SW 1271 (cell line): ENCODE data around the gene S100A14.
"Not testable (repeated sequence)": the region's sequence is repeated elsewhere in the genome, so short reads cannot be mapped to it uniquely, and the experiment has no call there.

Source experiments
- DNase-seq, 2 experiments: peaks; one replicate each; lab custom pipeline; 2025; lab: John Stamatoyannopoulos, UW

Gene S100A14

DNA sequence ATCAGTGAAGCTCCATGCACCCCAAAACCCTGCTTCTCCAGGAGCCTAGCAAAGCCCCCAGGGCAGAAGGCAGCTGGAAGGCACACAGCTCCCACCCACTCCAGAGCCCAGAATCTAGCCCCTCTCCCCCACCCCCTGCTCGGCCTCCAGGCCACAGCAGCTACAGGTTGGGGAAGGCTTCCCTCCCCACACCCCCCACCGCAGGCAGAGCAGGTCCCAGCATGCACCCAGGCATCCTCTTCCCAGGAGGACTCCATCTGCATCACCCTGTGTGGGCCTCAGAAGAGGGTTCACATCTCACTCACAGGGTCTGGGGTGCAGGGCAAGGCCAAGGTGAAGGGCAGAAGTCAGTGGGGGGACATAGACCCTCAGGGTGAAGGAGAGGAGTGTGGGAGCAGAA, 719 bp downstream of the S100A14 start:
- DNase-seq, result no peak

DNA sequence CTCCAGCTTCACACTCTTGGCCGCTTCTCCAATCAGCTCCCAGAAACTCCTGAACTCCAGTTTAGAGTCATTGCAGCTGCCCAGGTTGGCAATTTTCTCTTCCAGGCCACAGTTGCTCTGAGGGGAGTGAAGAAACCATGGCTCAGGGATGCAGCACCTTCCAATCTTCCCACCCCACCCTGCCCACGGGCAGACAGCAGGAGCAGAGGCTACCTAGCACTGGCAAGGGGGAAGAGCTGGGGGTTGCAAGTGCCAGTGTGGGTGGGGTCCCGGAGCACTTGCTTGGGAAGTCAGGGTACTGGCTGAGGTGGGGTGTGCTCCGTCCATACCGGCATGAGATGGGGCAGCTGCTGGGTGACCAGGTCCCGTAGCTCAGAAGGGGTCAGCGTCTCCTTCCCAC, 1.2 kb downstream of the S100A14 start:
- no peak for DNase-seq

- no peak for DNase-seq
These were observed 1.8 kb downstream of the S100A14 start for GRCh38 chr1:153614189-153614900.

GRCh38 chr1:153613406-153613805, 2.7 kb downstream of the S100A14 start:
- no peak for DNase-seq

- peak; percentile 20 to 43 for DNase-seq
These were observed 3.3 kb downstream of the S100A14 start, which contains the start of gene S100A16 for GRCh38 chr1:153612755-153613331. TSS of gene S100A16 (minus strand) at chr1:153613137. CDS start at chr1:153608151, 4,986 bp downstream.

DNA sequence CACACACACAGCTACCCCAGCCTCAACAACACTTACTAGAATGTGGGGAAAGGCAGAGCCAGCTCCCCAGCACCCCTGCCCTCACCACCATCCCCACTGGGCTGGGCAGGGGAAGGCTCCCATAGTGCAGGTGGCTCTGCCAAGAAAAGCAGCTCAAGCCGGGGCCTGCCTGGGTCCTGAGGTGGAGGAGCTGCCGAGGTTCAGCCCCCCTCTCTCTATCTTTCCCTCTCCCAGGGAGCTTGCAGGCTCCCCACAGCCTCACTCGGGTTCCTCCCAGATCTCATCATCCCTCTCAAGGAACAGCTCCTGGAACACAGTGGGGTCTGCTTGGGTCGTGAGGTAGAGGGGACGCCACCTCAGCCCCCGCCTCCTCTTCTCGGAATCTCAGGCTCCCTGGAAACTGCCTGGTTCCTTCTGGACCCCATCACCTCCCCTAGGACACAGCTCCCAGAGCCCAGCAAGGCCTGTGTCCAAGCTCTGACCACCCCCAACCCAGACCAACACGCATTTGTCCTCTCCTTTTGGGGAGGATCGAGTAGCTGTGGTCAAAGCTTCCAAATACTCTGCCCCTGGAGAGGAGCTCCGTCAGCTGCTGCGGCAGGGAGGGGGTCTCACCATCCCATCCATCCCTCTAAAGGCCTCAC, 3.9 kb downstream of the S100A14 start:
- no peak for DNase-seq

DNA sequence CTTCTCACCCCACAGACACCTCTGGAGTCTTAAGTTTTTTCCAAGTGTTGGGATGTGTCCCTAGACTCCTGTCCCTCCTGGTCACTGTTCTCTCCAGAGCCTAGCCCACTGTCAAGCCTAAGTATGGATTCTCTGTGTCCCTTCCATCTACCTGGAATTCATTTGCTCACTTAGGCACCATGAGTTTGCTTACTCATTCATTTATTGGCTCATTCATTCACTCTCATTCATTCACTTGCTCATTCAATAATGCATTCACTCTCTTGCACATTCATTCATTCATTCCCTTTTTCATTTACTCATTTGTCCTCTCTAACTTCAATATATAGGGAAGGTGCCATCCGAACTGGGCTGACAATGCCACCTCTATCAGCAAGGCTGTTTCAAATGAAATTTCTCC, 4.8 kb downstream of the S100A14 start:
- no peak for DNase-seq

- DNase-seq, result no peak
These were observed 5.3 kb downstream of the S100A14 start for GRCh38 chr1:153610811-153611301.

- DNase-seq, result peak; percentile 1 to 9
These were observed 5.8 kb downstream of the S100A14 start for GRCh38 chr1:153610334-153610733.

- no peak for DNase-seq
These were observed 6.6 kb downstream of the S100A14 start for GRCh38 chr1:153609585-153609907.

DNA sequence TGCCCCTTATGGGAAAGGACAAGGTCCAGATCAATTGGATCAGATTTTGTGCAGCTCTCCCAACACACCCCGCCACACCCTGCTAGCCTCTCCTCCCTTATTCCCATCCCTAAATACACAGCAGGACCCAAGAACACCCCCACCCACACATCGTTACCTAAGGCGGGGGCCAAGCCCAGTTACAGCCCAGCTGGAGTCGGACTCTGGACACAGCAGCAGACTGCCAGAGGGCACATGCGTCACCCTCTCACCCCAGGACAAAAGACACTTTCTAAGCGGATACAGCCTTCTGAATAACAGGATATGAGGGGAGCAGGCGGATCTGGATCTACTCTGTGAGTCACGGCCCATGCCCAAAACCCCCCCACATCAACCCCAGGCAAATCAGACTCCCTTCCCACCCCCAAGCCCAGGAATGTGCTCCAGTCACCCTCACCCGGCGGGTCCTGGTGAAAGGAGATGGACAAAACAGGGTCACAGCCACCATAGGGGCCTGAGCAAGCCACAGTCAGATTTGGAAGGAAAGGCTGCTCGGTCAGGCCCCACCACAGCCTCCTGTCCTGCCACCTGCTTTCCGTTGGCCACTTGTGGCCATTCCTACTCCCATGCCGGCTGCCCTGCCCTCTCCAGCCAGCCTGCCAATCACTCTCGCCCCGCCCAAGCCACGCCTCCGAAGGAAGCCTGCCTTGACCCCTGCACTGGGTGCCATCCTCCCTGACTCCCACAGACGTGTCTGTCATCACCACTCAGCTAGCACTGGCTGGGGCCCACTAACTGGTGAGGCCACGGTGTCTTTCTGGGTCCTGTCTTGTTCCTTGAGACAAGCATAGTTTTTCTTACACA, 7.2 kb downstream of the S100A14 start:
- DNase-seq, result peak; percentile 74 to 87

- peak; percentile 2 to 44 for DNase-seq
These were observed 7.9 kb downstream of the S100A14 start for GRCh38 chr1:153608089-153608682.

- DNase-seq, result no peak
These were observed 8.7 kb downstream of the S100A14 start for GRCh38 chr1:153607381-153607780.

DNA sequence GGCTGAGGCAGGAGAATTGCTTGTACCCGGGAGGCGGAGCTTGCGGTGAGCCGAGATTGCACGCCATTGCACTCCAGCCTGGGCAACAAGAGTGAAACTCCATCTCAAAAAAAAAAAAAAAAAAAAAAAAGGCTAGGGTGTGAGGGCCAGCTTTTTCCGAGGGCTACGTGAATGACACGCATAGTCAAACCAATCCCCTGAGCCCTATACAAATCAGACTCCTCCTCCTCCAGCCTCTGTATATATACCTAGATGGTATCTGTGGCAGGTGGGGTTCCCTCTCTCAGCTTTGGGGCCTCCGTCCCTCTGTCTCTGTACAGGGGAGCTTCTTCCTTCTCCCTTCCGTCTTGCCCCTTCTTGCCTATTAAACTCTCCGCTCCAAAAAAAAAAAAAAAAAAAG, 9.9 kb downstream of the S100A14 start:
- no peak for DNase-seq

- no peak for DNase-seq
These were observed 13.4 kb downstream of the S100A14 start for GRCh38 chr1:153602749-153603148.

DNA sequence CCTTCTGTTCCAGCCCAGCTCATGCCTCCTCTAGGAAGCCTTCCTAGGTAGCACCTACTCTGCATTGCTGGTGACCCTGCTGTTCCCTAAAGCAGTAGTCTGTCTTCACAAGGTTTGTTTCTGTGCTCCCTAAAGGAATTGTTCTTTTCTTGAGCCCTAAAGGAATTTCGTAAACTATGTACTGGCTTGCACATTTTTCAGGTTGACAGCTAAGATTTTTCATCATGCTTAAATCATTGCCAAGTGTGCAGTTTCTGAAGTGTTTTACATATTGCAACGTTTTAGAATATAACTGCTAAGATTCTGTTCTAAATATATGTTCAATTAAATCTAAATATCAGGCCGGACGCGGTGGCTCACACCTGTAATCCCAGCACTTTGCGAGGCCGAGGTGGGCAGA, 16.3 kb downstream of the S100A14 start:
- no peak for DNase-seq

GRCh38 chr1:153598309-153599172, 17.6 kb downstream of the S100A14 start:
- no peak for DNase-seq

DNA sequence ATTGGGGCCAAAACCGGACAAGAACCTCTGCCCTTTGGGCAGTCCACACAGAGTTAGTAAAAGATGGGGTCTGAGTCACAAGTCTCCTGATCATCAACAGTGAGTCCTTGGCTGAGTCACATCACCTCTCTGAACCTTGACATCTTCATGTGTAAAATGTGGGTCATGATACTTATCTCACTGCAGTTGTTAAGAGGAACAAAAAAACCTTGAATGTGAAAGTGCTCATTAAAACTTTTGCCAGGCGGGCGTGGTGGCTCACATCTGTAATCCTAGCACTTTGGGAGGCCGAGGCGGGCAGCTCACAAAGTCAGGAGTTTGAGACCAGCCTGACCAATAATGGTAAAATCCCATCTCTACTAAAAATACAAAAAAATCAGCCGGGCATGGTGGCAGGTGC, 18.9 kb downstream of the S100A14 start:
- no peak for DNase-seq

GRCh38 chr1:153592748-153593147, 23.4 kb downstream of the S100A14 start:
- no peak for DNase-seq

DNA sequence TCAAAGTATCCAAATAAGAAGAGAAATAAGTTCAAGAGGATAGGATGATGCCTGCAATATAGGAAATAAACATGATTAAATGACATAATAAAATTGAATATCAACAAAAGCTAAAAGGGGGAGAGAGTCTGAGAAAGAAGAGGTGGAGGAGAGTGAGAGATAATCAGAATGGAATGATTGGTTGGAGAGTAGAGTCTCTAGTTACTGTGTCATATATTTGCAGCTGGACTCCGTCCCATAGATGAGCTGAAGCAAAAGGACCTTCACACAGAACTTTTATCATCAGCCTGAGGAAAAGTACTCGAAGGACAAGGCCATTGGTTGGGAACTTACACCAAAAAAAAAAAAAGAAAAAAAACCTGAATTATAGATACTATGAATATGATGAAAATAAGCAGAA, 27.6 kb downstream of the S100A14 start:
- no peak for DNase-seq

DNA sequence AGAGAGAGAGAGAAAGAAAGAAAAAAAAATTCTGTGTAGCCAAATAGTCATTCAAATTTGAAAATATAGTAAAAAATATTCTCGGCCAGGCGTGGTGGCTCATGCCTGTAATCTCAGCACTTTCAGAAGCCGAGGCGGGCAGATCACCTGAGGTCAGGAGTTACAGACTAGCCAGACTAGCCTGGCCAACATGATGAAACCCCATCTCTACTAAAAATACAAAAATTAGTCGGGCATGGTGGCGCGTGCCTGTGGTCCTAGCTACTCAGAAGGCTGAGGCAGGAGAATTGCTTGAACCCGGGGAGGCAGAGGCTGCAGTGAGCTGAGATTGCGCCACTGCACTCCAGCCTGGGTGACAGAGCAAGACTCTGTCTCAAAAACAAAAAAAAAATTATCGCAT, 28.1 kb downstream of the S100A14 start:
- not testable (repeated sequence) for DNase-seq
